ENCODE measurements around the gene ARL6IP5.

- TF ChIP-seq CTCF (conservative IDR thresholded peaks at IDR 0.05; ENCODE audit: low read depth, low read length) = no peak
- TF ChIP-seq EZH2 (IDR thresholded peaks at IDR 0.05; ENCODE audit: low read length, unreplicated experiment) = no peak
Measured at GRCh38 chr3:69066121-69066520, 18.6 kb upstream of the ARL6IP5 start.

All from PC-3 (cell line).